Bronchial epithelial cell (primary cell): ENCODE measurements around the gene RNF138. TPM values are rescaled to one million over a fixed set of nuclear protein-coding genes. Genes with fewer than 3 reads are reported as not detected.
"Not testable (repeated sequence)": the region's sequence is repeated elsewhere in the genome, so short reads cannot be mapped to it uniquely, and the experiment has no call there.

Experiments
- DNase-seq: peaks from one replicate; pipeline ENCODE4 v3.0.0-alpha.2; 2010; ENCODE audit warnings: low read depth
- FAIRE-seq: peaks from 2 replicates; lab custom pipeline; 2011; peaks lifted over from hg19 to GRCh38; lab: Jason Lieb, UNC
- H3K27me3 ChIP-seq: 2 replicates; pipeline ENCODE4 v1.5.1; 2011; ENCODE audit warnings: low read length; ENCODE audit not compliant: control insufficient read depth, insufficient read depth
- H3K36me3 ChIP-seq: 2 replicates; pipeline ENCODE4 v1.5.1; 2011; ENCODE audit warnings: low read length; ENCODE audit not compliant: control insufficient read depth, insufficient read depth
- H3K4me3 ChIP-seq: 2 replicates; pipeline ENCODE4 v1.5.1; 2011; ENCODE audit warnings: mild to moderate bottlenecking, low read depth, low read length, control low read depth
- CTCF ChIP-seq: IDR thresholded peaks from 2 replicates; pipeline ENCODE4 v1.5.1; 2011; ENCODE audit warnings: mild to moderate bottlenecking, moderate library complexity, low read length, control low read depth, inconsistent platforms; ENCODE audit not compliant: insufficient read depth, severe bottlenecking
- total RNA-seq: library from RNA; depleted of rRNA; stranded (reverse); fragments of >200 nt; gene quantifications from 2 replicates; pipeline ENCODE4 v1.2.1, GENCODE V29; 2014

The RNF138 gene
- total RNA-seq, 1 donor from 2014 or later: 18.2 TPM

DNA sequence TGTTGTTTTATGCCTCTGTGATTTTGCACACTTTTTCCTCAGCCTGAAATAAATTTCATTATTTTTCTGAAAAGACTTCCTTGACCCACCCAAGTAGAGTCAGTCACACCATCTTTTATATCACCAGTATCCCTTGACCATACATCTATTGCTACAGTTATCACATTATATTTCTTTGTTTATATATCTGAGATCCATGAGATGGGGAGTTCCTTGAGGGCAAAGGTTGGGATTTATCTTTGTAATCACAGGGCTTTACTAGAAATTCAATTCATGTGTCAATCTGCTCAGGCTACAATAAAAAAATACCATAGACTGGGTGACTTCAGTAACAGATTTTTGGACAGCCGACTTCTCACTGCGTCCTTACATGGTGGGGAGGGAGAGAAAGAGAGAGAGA lies 12.8 kb upstream of the RNF138 start:
- no peak for TF ChIP-seq CTCF
- DNase-seq (no peak), FAIRE-seq (no peak)
- no peaks in the 10 kb centered on the region for H3K36me3 ChIP-seq
- H3K27me3 ChIP-seq: no peaks in the 10 kb centered on the region
- no peak overlapping the region for H3K4me3 ChIP-seq

- DNase-seq (no peak), FAIRE-seq (no peak)
- no peak overlapping the region for H3K4me3 ChIP-seq
- H3K36me3 ChIP-seq: no peaks in the 10 kb centered on the region
- H3K27me3 ChIP-seq: no peaks in the 10 kb centered on the region
- TF ChIP-seq CTCF: no peak
These were observed 9.8 kb upstream of the RNF138 start for GRCh38 chr18:32081881-32082280.

GRCh38 chr18:32083781-32084180 lies 7.9 kb upstream of the RNF138 start:
- H3K4me3 ChIP-seq: no peak overlapping the region
- no peak for TF ChIP-seq CTCF
- no peak for DNase-seq
- no peaks in the 10 kb centered on the region for H3K36me3 ChIP-seq
- no peak for FAIRE-seq
- H3K27me3 ChIP-seq: no peaks in the 10 kb centered on the region

- Histone ChIP-seq H3K36me3 (no peaks in the 10 kb centered on the region), H3K4me3 (no peak overlapping the region), H3K27me3 (no peaks in the 10 kb centered on the region)
- no peak for FAIRE-seq
- DNase-seq: peak; percentile 96
- no peak for TF ChIP-seq CTCF
These were observed 4.8 kb upstream of the RNF138 start for GRCh38 chr18:32086881-32087280.

- H3K27me3 ChIP-seq, H3K4me3 ChIP-seq, FAIRE-seq, DNase-seq, H3K36me3 ChIP-seq: not testable (repeated sequence)
These were observed 843 bp upstream of the RNF138 start for GRCh38 chr18:32090831-32091230.

GRCh38 chr18:32091325-32091723 lies 350 bp upstream of the RNF138 start:
- H3K4me3 ChIP-seq: peak overlapping the region; percentile 93
- DNase-seq (no peak), FAIRE-seq (no peak)
- H3K36me3 ChIP-seq: peaks cover 2% of the 10 kb centered on the region
- TF ChIP-seq CTCF: no peak
- H3K27me3 ChIP-seq: no peaks in the 10 kb centered on the region
